ENCODE measurements around the gene NOC2L.

NOC2L gene

GRCh38 chr1:927234-927633 is 31.8 kb downstream of the NOC2L start:
- DNase-seq: no peak

- DNase-seq: no peak
These were observed 33.3 kb downstream of the NOC2L start for GRCh38 chr1:925561-926421.

DNA sequence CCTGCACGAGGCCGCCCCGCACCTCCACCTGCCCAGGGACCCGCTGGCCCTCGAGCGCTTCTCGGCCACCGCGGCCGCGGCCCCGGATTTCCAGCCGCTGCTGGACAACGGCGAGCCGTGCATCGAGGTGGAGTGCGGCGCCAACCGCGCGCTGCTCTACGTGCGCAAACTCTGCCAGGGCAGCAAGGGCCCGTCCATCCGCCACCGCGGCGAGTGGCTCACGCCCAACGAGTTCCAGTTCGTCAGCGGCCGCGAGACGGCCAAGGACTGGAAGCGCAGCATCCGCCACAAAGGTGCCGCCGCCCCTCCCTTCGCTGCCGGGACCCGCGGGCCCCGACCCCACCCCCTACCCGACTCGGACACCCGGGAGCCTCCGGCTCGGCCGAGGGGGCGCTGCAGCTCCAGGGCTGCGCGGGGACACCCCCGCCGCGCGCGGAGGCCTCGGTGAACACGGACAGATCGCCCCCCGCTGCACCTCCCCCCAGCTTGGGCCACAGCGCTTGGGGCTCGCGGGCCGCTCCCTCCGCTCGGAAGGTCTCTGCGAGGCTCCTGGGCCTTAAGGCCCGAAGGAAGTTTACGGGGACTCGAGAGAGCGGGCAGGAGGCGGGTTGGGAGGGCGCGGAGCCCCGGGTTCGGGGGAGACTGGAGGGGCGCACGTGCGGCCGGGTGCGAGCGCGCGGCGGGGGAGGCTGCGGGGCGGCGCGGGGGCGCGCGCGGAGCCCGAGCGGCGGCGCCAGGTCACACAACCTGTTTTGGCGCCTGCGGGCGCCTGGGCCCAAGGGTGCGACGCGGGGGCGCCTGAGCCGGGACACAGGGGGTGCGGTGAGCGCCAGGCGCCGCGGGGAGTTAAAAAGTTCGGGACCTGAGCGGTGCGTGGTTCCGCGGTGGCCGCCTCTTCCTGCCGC is 34.1 kb downstream of the NOC2L start:
- DNase-seq: no peak

DNA sequence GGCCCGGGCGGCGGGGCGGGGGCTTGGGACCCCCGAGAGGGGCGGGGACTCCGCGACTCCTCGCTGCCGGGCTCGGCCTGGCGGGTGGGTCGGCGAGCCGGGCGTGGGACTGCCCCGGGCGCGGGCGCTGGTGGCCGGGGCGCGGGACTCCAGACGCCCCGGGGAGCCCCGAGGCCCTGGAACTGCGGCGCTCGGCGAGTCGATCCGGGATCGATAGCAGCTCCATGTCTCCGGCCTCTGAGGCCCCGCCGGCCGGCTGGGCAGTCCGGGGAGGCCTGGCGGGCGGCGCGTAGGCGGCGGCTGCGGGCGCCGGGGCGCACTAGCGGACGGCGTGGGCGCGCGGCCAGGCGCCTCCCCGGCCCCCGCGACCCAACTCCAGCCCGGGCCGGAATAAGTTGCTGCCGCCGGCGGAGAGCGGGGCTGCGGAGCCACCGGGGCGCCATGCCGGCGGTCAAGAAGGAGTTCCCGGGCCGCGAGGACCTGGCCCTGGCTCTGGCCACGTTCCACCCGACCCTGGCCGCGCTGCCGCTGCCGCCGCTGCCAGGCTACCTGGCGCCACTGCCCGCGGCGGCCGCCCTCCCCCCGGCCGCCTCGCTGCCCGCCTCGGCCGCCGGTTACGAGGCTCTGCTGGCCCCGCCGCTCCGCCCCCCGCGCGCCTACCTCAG is 34.9 kb downstream of the NOC2L start:
- DNase-seq: no peak

- no peak for DNase-seq
These were observed 35.7 kb downstream of the NOC2L start, which contains the start of gene SAMD11 for GRCh38 chr1:923131-923990. TSS of gene SAMD11 (plus strand) at chr1:923923. CDS start at chr1:924432, 509 bp downstream.

DNA sequence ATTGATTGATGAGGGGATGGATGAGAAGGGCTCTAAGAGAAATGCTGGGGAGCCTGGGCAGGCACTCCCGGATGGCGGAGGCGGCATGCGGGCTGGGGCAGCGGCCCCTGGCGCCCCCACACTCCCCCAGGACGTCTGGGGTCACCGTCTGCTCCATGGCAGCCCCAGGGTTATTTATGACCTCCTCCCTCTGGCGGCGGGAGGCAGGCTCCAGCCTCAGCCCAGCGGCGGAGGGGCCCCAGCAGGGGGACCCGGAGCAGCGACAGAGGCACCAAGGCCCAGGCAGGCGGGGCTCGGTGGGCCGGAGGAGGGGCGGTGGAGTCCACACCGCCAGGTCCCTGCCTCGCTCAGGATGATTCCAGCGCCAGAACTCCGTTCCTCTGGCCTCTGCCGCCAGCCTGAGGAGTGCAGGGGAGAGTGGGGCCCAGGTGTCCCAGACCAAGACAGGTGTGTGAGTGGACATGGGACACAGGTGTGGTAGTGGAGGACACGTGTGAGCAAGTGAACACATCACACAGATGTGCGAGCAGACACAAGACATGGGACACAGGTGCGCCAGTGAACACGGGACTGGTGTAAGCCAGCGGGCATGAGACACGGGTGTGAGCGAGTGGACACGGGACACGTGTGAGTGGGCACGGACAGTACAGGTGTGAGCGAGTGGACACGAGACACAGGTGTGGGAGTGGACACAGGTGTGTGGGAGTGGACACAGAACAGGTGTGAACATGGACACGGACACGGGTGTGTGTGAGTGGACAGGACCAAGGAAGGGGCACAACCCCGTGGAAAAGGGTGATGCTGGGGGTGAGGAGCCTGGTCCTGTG is 37.8 kb downstream of the NOC2L start:
- DNase-seq: no peak

DNA sequence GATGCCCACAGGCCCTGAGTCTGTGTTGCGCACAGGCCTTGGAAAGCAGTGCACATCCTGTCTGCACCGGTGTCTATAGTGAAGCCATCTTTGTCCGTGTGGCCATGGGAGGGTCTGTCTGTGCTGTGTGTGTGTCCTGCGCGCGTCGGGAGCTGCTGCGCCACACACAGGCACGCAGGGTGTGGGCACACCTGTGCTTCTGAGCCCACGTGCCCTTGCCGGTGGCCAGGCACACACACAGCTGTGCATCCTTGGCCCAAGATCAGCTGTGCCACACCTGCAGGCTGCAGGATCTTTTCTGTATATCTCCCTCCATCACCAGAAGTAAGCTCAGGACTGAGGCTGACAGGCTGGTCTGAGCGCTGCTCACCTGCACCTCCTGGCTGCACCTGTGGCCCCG is 38.5 kb downstream of the NOC2L start:
- DNase-seq: no peak

- DNase-seq: no peak
These were observed 39.0 kb downstream of the NOC2L start for GRCh38 chr1:920010-920409.

- DNase-seq: no peak
These were observed 39.7 kb downstream of the NOC2L start for GRCh38 chr1:919271-919872.

DNA sequence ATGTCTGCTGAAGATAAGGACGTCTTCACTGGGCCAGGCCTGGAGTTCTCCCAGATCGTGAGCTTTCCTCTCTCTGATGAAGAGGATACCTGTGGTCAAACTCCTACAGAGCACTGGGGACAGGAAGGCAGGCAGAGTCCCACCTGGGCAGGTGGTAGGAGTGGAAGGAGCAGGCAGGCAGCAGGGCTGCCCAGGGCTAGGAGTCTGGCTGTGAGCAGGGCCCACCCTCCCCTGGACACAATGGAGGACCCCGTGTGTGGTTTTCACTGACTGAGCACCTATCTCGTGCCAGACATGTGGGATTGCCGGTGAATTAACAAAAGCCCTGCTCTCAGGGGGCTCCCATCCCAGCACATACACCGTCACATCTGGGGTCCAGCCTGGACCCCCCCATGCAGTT is 40.2 kb downstream of the NOC2L start:
- DNase-seq: no peak

- no peak for DNase-seq
These were observed 40.7 kb downstream of the NOC2L start for GRCh38 chr1:918353-918752.

DNA sequence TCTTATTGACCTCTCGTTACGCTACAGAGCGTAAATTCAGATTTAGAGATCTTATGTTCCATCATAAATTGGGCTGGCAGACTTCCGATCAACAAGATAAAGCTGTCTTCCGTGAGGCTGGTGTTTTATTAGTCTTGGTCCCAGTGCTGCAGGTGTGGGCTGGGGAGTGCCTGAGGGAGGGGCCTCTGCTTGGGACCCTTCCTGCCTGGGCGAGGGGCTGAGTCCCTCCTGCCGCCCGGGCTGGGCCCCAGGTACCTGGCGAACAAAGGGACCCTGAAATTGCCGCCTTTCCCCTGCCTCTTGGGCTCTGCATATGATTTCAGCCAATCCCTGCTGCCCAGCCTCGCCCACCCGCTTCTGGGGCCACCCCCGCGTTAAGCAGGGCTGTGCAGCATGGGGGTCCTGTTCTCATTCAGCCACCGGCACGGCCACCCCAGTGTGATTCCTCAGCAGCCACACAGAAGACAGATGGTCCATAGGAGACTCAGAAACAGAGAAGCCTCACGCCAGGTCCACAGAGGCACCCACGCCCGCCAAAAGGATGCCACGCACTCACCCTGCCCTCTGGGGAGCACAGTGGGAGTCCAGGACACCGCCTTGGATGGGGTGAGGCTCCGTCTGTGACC is 41.5 kb downstream of the NOC2L start:
- no peak for DNase-seq

DNA sequence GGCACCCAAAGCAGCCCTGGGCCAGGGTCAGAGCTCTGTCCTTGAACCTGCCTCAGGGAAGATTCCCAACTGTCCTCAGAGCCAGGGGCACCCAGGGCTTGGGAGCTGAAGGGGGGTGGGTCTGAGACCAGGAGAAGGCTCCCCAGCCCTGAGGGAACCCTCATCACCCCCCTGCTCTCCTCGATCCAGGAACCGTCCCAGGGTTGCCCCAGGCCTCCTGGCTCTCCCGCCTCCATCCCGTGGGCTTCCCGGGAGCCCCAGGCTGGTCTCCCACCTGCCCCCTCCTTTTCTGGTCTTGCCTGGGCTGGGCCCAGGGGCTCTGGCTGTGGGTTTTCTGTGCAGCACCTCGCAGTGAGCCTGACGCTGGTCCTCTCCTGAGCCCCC is 42.0 kb downstream of the NOC2L start:
- no peak for DNase-seq

GRCh38 chr1:916173-917075 is 42.6 kb downstream of the NOC2L start:
- no peak for DNase-seq

DNA sequence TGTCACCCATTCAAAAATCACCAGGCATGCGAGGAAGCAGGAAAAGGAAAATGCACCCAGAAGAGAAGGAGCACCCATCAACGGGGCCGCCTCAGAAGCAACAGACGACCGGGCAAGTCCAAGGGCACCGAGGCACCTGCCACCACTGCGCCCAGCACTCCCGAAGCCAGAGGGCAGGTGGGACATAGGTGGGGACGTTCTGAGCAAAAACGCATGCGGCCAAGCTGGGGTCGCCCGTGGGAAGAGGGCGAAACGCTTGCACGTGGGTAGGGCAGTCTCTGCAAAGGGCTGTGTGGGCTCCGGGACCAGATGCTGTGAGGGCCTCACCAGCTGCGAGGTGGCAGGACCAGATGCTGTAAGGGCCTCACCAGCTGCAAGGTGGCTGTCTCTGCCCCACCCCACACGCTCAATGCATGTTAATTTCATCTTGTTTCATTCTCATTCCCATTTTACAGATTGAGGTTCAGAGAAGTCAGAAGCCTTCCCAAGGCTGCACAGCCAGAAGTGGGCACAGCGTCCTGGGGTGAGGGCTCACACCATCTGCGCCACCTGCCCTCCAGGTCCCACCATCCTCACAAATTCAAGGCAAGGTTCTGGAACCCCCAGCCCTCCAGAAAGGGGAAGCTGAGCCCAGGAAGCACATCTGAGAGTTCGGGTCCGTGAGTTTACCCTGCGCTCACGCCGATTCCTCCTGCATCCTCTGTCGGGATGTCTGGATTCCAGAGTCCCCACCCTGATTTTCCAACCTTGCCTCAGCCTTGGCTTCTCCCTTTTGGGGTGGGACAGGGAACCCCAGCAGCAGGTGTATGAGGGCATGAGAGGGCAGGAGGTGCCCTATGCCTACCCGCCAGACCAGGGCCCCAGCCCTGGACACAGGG is 43.5 kb downstream of the NOC2L start:
- no peak for DNase-seq

DNA sequence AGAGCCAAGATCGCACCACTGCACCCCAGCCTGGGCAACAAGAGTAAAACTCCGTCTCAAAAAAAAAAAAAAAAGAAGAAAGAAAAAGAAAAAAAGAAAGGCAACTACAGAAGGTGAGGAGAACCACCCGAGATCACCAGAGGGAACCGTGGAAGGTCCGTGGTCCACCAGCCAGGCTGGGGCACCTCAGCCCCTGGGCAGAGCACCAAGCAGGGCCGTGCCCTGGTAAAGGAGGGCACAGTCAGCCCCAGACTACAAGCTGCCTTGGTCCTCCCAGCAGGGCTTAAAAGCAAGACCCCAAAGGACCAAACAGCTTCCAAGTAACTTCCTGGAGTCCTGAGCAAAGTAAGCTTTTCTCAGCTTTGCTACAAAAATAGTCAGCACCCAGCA is 44.2 kb downstream of the NOC2L start:
- no peak for DNase-seq

- no peak for DNase-seq
These were observed 44.7 kb downstream of the NOC2L start for GRCh38 chr1:914131-914890.
